ENCODE results near the gene TMX4.

TMX4 gene

GRCh38 chr20:8008733-8009132, 10.8 kb downstream of the TMX4 start:
- Histone ChIP-seq H3K27me3 (ENCODE audit: insufficient read depth, low read length) (no peaks in the 10 kb centered on the region), H3K27ac (ENCODE audit: low read length) (no peak overlapping the region), H3K36me3 (ENCODE audit: insufficient read depth, low read depth, low read length) (no peaks in the 10 kb centered on the region), H3K9ac (ENCODE audit: low read depth, low read length) (no peak overlapping the region), H3K4me1 (ENCODE audit: insufficient read depth, low read length) (0 out of 2 replicates have a peak, but pooled peaks cover 2% of the 10 kb centered on the region), H3K9me3 (ENCODE audit: insufficient read depth, low read depth, low read length) (no peaks in the 10 kb centered on the region), H3K4me3 (ENCODE audit: low read length) (no peak overlapping the region)

DNA sequence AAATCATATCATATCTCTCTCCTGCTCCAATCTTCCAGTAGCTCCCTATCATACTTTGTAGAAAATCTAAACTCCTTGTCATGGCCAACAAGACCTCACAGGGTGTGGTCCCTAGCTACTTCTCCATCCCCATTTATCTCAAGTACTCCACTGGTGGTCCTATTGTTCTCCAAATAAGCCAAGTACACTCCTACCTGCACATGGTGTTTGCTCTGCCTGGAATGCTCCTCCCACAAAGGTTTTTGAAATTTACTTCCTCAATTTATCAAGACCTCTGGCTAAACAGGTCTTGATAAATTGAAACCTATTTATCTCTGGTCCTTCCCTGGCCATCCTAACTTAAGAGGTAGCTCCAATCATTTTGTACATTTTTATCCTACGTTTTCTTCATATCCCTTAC, 12.1 kb downstream of the TMX4 start:
- no peak overlapping the region for H3K4me3 ChIP-seq (ENCODE audit: low read length)
- H3K27me3 ChIP-seq (ENCODE audit: insufficient read depth, low read length) = no peaks in the 10 kb centered on the region
- H3K9ac ChIP-seq (ENCODE audit: low read depth, low read length) = no peak overlapping the region
- H3K27ac ChIP-seq (ENCODE audit: low read length) = no peak overlapping the region
- 0 out of 2 replicates have a peak, but pooled peaks cover 2% of the 10 kb centered on the region for H3K4me1 ChIP-seq (ENCODE audit: insufficient read depth, low read length)
- no peaks in the 10 kb centered on the region for H3K9me3 ChIP-seq (ENCODE audit: insufficient read depth, low read depth, low read length)
- H3K36me3 ChIP-seq (ENCODE audit: insufficient read depth, low read depth, low read length) = no peaks in the 10 kb centered on the region

GRCh38 chr20:8005575-8006366, 13.8 kb downstream of the TMX4 start:
- Histone ChIP-seq H3K9me3 (ENCODE audit: insufficient read depth, low read depth, low read length) (no peaks in the 10 kb centered on the region), H3K36me3 (ENCODE audit: insufficient read depth, low read depth, low read length) (no peaks in the 10 kb centered on the region), H3K4me3 (ENCODE audit: low read length) (no peak overlapping the region), H3K4me1 (ENCODE audit: insufficient read depth, low read length) (no peaks in the 10 kb centered on the region), H3K27ac (ENCODE audit: low read length) (no peak overlapping the region), H3K9ac (ENCODE audit: low read depth, low read length) (no peak overlapping the region), H3K27me3 (ENCODE audit: insufficient read depth, low read length) (no peaks in the 10 kb centered on the region)

DNA sequence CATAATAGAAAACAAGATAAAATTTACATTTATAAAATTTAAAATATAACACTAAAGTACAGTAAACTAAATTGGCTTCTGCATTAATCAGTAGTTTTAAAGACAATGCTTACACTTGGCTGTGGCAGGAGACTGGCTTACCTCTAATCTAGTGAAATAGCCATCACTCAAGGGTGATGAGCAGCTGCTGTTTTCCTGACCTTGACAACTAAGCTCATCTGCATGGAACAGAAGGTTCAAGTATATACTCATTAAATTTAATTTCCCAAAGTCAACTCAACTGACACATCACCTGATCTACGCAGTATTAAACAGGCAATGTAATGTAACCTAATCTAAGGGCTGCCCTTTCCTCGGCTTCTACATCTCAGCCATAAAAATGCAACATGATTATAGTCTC, 14.5 kb downstream of the TMX4 start:
- no peaks in the 10 kb centered on the region for H3K4me1 ChIP-seq (ENCODE audit: insufficient read depth, low read length)
- H3K9me3 ChIP-seq (ENCODE audit: insufficient read depth, low read depth, low read length) = no peaks in the 10 kb centered on the region

DNA sequence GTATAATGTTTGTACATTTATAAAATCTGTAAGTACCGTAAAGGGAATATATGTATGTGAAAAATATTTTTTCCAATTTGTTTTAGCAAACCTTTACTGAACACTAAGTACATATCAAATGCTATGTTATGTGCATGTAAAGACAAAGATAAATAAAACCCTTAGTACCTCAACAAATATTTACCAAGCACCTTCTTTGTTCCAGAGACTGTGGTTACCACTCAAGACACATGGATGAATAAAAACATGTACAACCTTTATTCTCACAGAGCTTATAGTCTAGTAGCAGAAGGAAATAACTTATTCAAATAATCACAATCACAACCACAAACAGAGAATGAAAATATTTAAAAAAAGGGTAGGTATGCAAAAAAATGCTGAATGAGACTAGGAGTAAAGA, 17.5 kb downstream of the TMX4 start:
- H3K27ac ChIP-seq (ENCODE audit: low read length) = no peak overlapping the region
- H3K4me1 ChIP-seq (ENCODE audit: insufficient read depth, low read length) = no peaks in the 10 kb centered on the region
- no peak overlapping the region for H3K9ac ChIP-seq (ENCODE audit: low read depth, low read length)
- no peak overlapping the region for H3K4me3 ChIP-seq (ENCODE audit: low read length)
- H3K36me3 ChIP-seq (ENCODE audit: insufficient read depth, low read depth, low read length) = peaks cover 6% of the 10 kb centered on the region; the same call in 1 of the 2 replicates
- no peaks in the 10 kb centered on the region for H3K9me3 ChIP-seq (ENCODE audit: insufficient read depth, low read depth, low read length)
- no peaks in the 10 kb centered on the region for H3K27me3 ChIP-seq (ENCODE audit: insufficient read depth, low read length)

More for the DNA sequence above, 14.5 kb downstream of the TMX4 start:
- Histone ChIP-seq H3K36me3 (ENCODE audit: insufficient read depth, low read depth, low read length) (no peaks in the 10 kb centered on the region), H3K27me3 (ENCODE audit: insufficient read depth, low read length) (no peaks in the 10 kb centered on the region), H3K9ac (ENCODE audit: low read depth, low read length) (no peak overlapping the region), H3K27ac (ENCODE audit: low read length) (no peak overlapping the region), H3K4me3 (ENCODE audit: low read length) (no peak overlapping the region)

DNA sequence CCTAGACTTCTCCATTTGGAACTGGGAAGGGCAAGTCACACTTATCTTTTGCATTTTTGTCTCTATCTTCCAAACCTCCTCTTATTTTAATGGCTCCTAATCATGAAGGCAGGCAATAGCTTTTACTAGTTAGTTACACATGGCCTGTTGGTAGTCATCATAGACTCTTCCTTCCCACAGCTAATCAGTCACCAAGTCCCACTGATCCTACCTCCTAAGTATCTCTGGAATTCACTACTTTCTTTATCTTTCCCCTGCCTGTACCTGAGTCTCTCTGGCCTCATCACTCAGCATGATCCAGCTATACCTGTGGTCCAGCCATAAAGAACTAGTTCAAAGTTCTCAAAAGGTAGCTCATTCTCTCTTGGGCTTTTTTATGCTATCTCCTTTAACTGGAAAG, 18.8 kb downstream of the TMX4 start:
- Histone ChIP-seq H3K9me3 (ENCODE audit: insufficient read depth, low read depth, low read length) (no peaks in the 10 kb centered on the region), H3K9ac (ENCODE audit: low read depth, low read length) (no peak overlapping the region), H3K4me1 (ENCODE audit: insufficient read depth, low read length) (no peaks in the 10 kb centered on the region), H3K27me3 (ENCODE audit: insufficient read depth, low read length) (no peaks in the 10 kb centered on the region), H3K27ac (ENCODE audit: low read length) (no peak overlapping the region), H3K36me3 (ENCODE audit: insufficient read depth, low read depth, low read length) (peaks cover 7% of the 10 kb centered on the region; the same call in 1 of the 2 replicates), H3K4me3 (ENCODE audit: low read length) (no peak overlapping the region)

DNA sequence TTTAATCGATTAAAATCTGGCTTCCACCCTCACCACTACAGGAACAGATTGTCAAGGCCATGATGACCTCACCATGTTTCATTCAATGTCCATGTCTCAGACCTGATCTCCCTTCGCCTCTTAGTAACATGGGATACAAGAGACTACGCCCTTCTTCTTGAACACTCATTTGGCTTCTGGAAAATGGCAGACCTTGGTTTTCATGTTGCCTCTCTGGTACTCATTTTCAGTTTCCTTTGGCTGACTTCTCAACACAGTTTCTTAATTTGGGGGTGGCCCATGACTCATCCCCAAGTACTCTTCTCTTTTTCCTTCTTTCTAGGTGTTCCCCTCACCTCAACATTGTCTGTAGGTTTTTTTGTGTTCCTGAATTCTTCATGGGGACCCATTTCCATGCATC, 22.7 kb downstream of the TMX4 start:
- Histone ChIP-seq H3K9ac (ENCODE audit: low read depth, low read length) (no peak overlapping the region), H3K4me3 (ENCODE audit: low read length) (no peak overlapping the region), H3K9me3 (ENCODE audit: insufficient read depth, low read depth, low read length) (peaks cover 4% of the 10 kb centered on the region; the same call in 1 of the 2 replicates), H3K27ac (ENCODE audit: low read length) (no peak overlapping the region), H3K27me3 (ENCODE audit: insufficient read depth, low read length) (no peaks in the 10 kb centered on the region), H3K4me1 (ENCODE audit: insufficient read depth, low read length) (no peaks in the 10 kb centered on the region), H3K36me3 (ENCODE audit: insufficient read depth, low read depth, low read length) (peaks cover 11% of the 10 kb centered on the region; the same call in 1 of the 2 replicates)

DNA sequence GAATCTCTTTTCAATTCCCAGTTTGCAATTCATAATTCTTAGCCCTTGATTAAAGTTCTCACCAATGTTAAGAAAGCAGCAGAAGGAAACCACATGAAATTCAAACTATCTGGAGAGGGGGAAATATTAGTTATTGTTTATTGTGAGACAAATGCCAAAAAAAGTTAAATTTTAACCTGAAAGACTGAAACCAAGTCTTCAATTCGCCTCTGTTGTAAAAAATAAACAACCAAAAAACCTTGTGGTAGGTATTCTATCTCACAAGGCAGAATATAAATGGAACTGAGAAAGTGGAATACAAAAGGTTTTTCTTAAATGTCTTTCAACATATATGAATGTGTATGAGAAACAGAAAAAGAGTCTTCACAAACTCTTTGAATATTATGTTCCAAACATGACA, 24.8 kb downstream of the TMX4 start:
- H3K4me3 ChIP-seq (ENCODE audit: low read length) = no peak overlapping the region
- H3K27me3 ChIP-seq (ENCODE audit: insufficient read depth, low read length) = no peaks in the 10 kb centered on the region
- H3K27ac ChIP-seq (ENCODE audit: low read length) = no peak overlapping the region
- peaks cover 11% of the 10 kb centered on the region; the same call in 1 of the 2 replicates for H3K36me3 ChIP-seq (ENCODE audit: insufficient read depth, low read depth, low read length)
- peaks cover 4% of the 10 kb centered on the region; the same call in 1 of the 2 replicates for H3K9me3 ChIP-seq (ENCODE audit: insufficient read depth, low read depth, low read length)
- H3K9ac ChIP-seq (ENCODE audit: low read depth, low read length) = no peak overlapping the region
- H3K4me1 ChIP-seq (ENCODE audit: insufficient read depth, low read length) = no peaks in the 10 kb centered on the region

GRCh38 chr20:7993703-7994102, 25.9 kb downstream of the TMX4 start:
- Histone ChIP-seq H3K9ac (ENCODE audit: low read depth, low read length) (no peak overlapping the region), H3K27me3 (ENCODE audit: insufficient read depth, low read length) (no peaks in the 10 kb centered on the region), H3K4me3 (ENCODE audit: low read length) (no peak overlapping the region), H3K36me3 (ENCODE audit: insufficient read depth, low read depth, low read length) (peaks cover 11% of the 10 kb centered on the region; the same call in 1 of the 2 replicates), H3K27ac (ENCODE audit: low read length) (no peak overlapping the region), H3K4me1 (ENCODE audit: insufficient read depth, low read length) (no peaks in the 10 kb centered on the region), H3K9me3 (ENCODE audit: insufficient read depth, low read depth, low read length) (peaks cover 4% of the 10 kb centered on the region; the same call in 1 of the 2 replicates)

- no peaks in the 10 kb centered on the region for H3K4me1 ChIP-seq (ENCODE audit: insufficient read depth, low read length)
- peaks cover 4% of the 10 kb centered on the region; the same call in 1 of the 2 replicates for H3K9me3 ChIP-seq (ENCODE audit: insufficient read depth, low read depth, low read length)
- no peak overlapping the region for H3K9ac ChIP-seq (ENCODE audit: low read depth, low read length)
- H3K36me3 ChIP-seq (ENCODE audit: insufficient read depth, low read depth, low read length) = peaks cover 11% of the 10 kb centered on the region; the same call in 1 of the 2 replicates
- H3K4me3 ChIP-seq (ENCODE audit: low read length) = no peak overlapping the region
- no peaks in the 10 kb centered on the region for H3K27me3 ChIP-seq (ENCODE audit: insufficient read depth, low read length)
- no peak overlapping the region for H3K27ac ChIP-seq (ENCODE audit: low read length)
Observed at GRCh38 chr20:7993238-7993637, 26.3 kb downstream of the TMX4 start.

DNA sequence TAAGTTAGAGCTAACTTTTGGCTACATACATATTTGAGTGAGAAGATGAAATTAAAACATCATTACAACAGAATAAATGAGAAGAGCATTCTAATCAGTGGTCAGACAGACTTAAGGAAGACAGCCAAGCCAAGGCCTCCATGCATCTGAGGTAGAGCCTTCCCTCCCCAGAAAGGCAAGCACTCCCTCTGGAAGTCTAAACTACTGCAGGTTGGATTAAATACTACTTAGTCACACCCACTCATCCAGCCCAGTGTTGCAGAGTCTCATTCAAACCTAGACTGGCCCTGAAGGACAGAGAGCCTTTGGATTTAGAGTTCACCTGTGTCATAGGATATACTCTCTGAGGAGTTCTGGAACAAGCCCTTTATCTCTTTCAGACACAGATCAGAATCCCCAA, 29.2 kb downstream of the TMX4 start:
- Histone ChIP-seq H3K4me1 (ENCODE audit: insufficient read depth, low read length) (no peaks in the 10 kb centered on the region), H3K9ac (ENCODE audit: low read depth, low read length) (no peak overlapping the region), H3K27ac (ENCODE audit: low read length) (no peak overlapping the region), H3K9me3 (ENCODE audit: insufficient read depth, low read depth, low read length) (peaks cover 4% of the 10 kb centered on the region; the same call in 1 of the 2 replicates), H3K27me3 (ENCODE audit: insufficient read depth, low read length) (no peaks in the 10 kb centered on the region), H3K36me3 (ENCODE audit: insufficient read depth, low read depth, low read length) (peaks cover 4% of the 10 kb centered on the region; the same call in 1 of the 2 replicates), H3K4me3 (ENCODE audit: low read length) (no peak overlapping the region)

- Histone ChIP-seq H3K4me1 (ENCODE audit: insufficient read depth, low read length) (peaks cover 3% of the 10 kb centered on the region; the same call in 1 of the 2 replicates), H3K9me3 (ENCODE audit: insufficient read depth, low read depth, low read length) (peaks cover 4% of the 10 kb centered on the region; the same call in 1 of the 2 replicates), H3K36me3 (ENCODE audit: insufficient read depth, low read depth, low read length) (peaks cover 2% of the 10 kb centered on the region; the same call in 1 of the 2 replicates), H3K27me3 (ENCODE audit: insufficient read depth, low read length) (no peaks in the 10 kb centered on the region), H3K9ac (ENCODE audit: low read depth, low read length) (no peak overlapping the region), H3K27ac (ENCODE audit: low read length) (no peak overlapping the region), H3K4me3 (ENCODE audit: low read length) (no peak overlapping the region)
Observed at GRCh38 chr20:7989379-7989778, 30.2 kb downstream of the TMX4 start.

Data from iPS-20b (cell line).